ENCODE data around the gene KCNQ4. TPM values are rescaled to one million over a fixed set of nuclear protein-coding genes. Genes with fewer than 3 reads are reported as not detected.

Gene KCNQ4
- total and polyA plus RNA-seq, 2 of the 13 experiments (the other 11 are each of a cell fraction or from before 2014, with no cell fraction given), result 0.02 to 0.09 TPM

GRCh38 chr1:40760984-40761383 is 22.6 kb upstream of the KCNQ4 start (continued):
- TF ChIP-seq TERF1 (CRISPR knock-in tag; IDR thresholded peaks at IDR 0.05) (no peak), PATZ1 (CRISPR knock-in tag; IDR thresholded peaks at IDR 0.05) (no peak), TFDP2 (CRISPR knock-in tag; IDR thresholded peaks at IDR 0.05) (no peak), HNF4A (CRISPR knock-in tag; IDR thresholded peaks at IDR 0.05) (no peak), NFIC (IDR thresholded peaks at IDR 0.05; ENCODE audit: low read length) (no peak)

GRCh38 chr1:40762144-40762923 is 21.3 kb upstream of the KCNQ4 start:
- Histone ChIP-seq H3K36me3 (replicated peaks in 1 of 2; ENCODE audit: control insufficient read depth in 1 of 2, insufficient read depth in 2 of 2, low read length in 2 of 2) (peaks cover 36 to 75% of the 10 kb centered on the region in 2 experiments), H3K4me1 (ENCODE audit: insufficient read depth, low read length) (peaks cover 27% of the 10 kb centered on the region), H3K9ac (ENCODE audit: insufficient read depth, low read depth, low read length) (no peak overlapping the region), H3K9me3 (ENCODE audit: low read length) (no peaks in the 10 kb centered on the region), H2AFZ (ENCODE audit: low read length) (no peak overlapping the region), H3K27me3 (ENCODE audit: control insufficient read depth in 1 of 2, insufficient read depth in 2 of 2, low read length in 2 of 2) (no peaks in the 10 kb centered on the region), H3K4me3 (replicated peaks in 1 of 3; ENCODE audit: insufficient read depth in 1 of 3, low read depth in 2 of 3, low read length in 3 of 3) (no peak overlapping the region), H3K79me2 (ENCODE audit: insufficient read depth, low read length) (no peaks in the 10 kb centered on the region), H3K4me2 (ENCODE audit: low read depth, low read length) (no peak overlapping the region), H4K20me1 (ENCODE audit: insufficient read depth, low read length) (no peaks in the 10 kb centered on the region), H3K27ac (ENCODE audit: extremely low read length, insufficient read depth, low read length) (no peak overlapping the region)
- ATAC-seq, result no peak
- CTCF ChIA-PET (ENCODE audit: low intra/inter-chr PET ratio, low total read pairs), result no interaction called here
- no peak for DNase-seq (ENCODE audit: low spot score)
- no peak for FAIRE-seq
- no TSS peak for BruUV-seq (replicated peaks)
- in situ Hi-C loops (cut with HindIII; ENCODE audit: extremely low pct_ligation_motif_present, low pct_unique_long_range_greater_than_20kb), result no loop called here
- intact Hi-C loops (cut with micrococcal nuclease; ENCODE audit: unreplicated experiment), result no loop called here
- POLR2A ChIA-PET, result no interaction called here
- WGBS (ENCODE audit: low lambda C conversion rate), result 98% methylated on average over 7 of the region's 7 CpGs
- peak; percentile 72 for TF ChIP-seq RBM22 (optimal IDR thresholded peaks at IDR 0.05; ENCODE audit: low read length)
- no peak for TF ChIP-seq KIAA2018 (CRISPR knock-in tag; IDR thresholded peaks at IDR 0.05; ENCODE audit: borderline replicate concordance)

Data from HepG2 (cell line).